ENCODE results near the gene BRI3.
"Not testable (repeated sequence)": the region's sequence is repeated elsewhere in the genome, so short reads cannot be mapped to it uniquely, and the experiment has no call there.

BRI3 gene

DNA sequence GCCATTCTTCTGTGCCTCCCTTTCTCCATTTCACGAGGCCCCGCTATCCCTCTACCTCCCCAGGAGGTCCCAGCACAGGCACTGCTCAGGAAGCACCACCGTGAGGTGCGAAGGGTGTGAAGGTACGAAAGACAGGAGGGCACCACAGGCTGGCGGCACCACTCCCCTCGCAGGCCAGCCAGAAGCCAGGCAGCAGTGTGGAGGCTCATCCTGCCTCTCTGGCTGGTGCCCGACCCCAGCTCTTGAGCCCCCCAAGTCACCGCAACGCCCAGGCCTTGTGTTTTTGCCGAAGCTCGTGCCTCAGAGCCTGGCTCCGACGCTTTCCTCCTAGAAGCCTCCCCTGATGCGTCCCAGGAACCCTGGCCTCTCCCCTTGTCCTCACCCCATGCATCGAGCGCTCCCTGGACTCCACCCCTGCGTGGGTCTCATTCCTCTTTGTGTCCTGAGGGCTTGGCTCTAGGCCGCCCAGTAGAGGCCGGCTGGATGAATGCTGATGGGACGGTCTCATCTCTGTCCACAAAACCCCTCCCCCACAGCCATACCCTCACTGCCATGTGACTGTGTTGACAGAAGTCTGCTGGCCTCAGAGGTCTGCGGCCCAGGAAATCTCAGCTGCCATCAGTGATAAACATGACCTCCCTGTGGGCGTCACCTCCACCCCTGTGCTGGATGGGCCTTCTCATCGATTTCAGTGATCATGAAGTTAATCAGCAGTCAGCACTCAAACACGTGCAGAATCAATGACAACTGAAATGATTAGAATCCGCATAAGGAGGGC lies 19.3 kb downstream of the BRI3 start:
- FAIRE-seq: no peak
- DNase-seq (ENCODE audit: insufficient read length): no peak
- no peak for TF ChIP-seq TAF1 (IDR thresholded peaks at IDR 0.05; ENCODE audit: borderline replicate concordance, low read depth, low read length)
- no peak; the same call in 1 of the 2 replicates for TF ChIP-seq POLR2A (IDR thresholded peaks at IDR 0.05; ENCODE audit: low read depth, low read length)
- no peak for TF ChIP-seq POLR2AphosphoS5 (IDR thresholded peaks at IDR 0.05; ENCODE audit: low read depth, low read length)

DNA sequence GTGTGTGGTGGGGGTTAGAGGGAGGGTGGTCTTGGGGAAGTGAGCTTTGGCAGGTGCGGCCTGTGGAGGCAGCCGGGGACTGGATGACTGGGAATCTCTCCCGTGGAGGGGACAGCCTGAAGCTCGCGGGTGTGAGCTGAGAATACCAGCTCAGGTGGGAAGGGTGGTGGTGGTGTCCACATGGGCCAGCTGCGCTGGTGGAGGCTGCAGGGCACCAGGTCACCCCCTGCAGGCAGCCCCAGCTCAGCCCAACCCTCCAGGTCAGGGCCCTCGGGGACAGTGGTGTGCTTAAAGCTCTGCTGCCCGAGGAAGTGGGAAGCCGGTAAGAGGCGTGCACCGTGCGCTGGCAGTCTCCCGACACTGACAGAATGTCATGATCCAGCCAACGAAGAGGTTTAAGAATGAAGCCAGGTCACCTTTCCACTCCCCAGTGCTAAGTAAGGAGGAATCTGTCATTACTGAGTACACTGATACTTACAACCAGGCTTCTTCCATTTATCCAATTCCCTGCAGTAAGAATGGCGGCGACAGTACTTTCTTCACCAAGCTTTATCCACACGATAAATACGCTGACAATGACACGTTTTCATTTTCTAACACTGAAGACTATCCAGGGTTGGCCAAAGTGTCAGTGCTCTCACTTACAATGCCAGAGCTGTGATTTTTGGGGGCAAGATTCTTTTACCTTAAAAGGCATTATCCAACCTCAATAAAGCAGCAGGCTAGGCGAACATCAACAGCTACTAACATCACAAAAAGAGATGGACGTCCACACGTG lies 20.4 kb downstream of the BRI3 start:
- no peak for DNase-seq (ENCODE audit: insufficient read length)
- no peak for TF ChIP-seq POLR2A (IDR thresholded peaks at IDR 0.05; ENCODE audit: low read depth, low read length)
- no peak for TF ChIP-seq POLR2AphosphoS5 (IDR thresholded peaks at IDR 0.05; ENCODE audit: low read depth, low read length)
- no peak for TF ChIP-seq TAF1 (IDR thresholded peaks at IDR 0.05; ENCODE audit: borderline replicate concordance, low read depth, low read length)
- no peak for FAIRE-seq

- TF ChIP-seq POLR2AphosphoS5 (IDR thresholded peaks at IDR 0.05; ENCODE audit: low read depth, low read length) (no peak), TAF1 (IDR thresholded peaks at IDR 0.05; ENCODE audit: borderline replicate concordance, low read depth, low read length) (no peak)
- FAIRE-seq: no peak
- DNase-seq (ENCODE audit: insufficient read length): no peak
Measured at GRCh38 chr7:98303176-98303865, 21.8 kb downstream of the BRI3 start.

DNA sequence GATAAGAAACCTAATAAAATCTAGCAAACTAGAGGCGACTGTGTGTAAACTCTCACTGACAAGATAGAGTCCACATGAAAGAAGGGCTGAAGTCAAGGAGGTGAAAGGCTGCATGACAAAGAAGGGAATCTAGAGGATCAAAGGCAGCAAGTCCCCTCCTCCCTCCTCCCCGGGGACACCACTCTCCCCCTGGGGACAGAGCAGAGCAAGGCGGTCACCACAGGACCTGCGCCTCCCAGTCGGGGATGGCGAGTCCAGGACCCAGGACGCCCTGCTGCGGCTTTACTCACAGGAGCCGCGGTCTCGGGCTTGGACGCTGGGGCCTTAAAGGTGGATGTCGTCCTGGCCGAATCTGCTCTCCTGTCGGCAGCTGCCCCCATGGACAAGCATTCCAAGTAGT lies 22.4 kb downstream of the BRI3 start:
- no peak for FAIRE-seq
- no peak for DNase-seq (ENCODE audit: insufficient read length)
- TF ChIP-seq TAF1 (IDR thresholded peaks at IDR 0.05; ENCODE audit: borderline replicate concordance, low read depth, low read length): no peak
- no peak for TF ChIP-seq POLR2A (IDR thresholded peaks at IDR 0.05; ENCODE audit: low read depth, low read length)
- no peak for TF ChIP-seq POLR2AphosphoS5 (IDR thresholded peaks at IDR 0.05; ENCODE audit: low read depth, low read length)

GRCh38 chr7:98305951-98306535 lies 24.6 kb downstream of the BRI3 start:
- TF ChIP-seq POLR2A (IDR thresholded peaks at IDR 0.05; ENCODE audit: low read depth, low read length) (no peak), POLR2AphosphoS5 (IDR thresholded peaks at IDR 0.05; ENCODE audit: low read depth, low read length) (no peak), TAF1 (IDR thresholded peaks at IDR 0.05; ENCODE audit: borderline replicate concordance, low read depth, low read length) (no peak)
- no peak for DNase-seq (ENCODE audit: insufficient read length)
- no peak for FAIRE-seq

DNA sequence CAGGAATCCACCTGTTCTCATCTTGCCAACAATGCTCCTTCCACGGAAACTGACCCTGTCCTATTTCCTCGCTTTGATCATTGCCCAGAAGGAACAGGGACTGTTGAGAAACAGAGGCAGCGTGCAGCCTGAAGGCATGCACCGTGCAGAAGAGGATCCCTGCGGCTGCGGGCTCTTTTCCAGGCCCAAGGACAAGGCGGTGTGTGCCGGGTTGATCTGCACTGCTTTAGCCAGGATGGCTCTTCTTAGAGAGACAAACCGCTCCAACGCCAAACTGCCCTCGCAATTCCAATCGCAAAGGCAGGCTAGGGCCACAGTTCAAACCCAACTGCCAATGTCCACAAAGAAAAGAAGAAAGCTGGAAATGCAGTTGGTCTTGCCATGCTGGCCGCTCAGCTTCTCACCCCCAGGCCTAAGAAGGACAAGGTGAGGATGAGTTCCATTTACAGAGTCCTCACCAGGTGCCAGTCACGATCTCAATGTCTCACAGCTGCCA lies 26.5 kb downstream of the BRI3 start:
- DNase-seq (ENCODE audit: insufficient read length) (no peak), FAIRE-seq (no peak)
- TF ChIP-seq TAF1 (IDR thresholded peaks at IDR 0.05; ENCODE audit: borderline replicate concordance, low read depth, low read length) (no peak), POLR2A (IDR thresholded peaks at IDR 0.05; ENCODE audit: low read depth, low read length) (no peak), POLR2AphosphoS5 (IDR thresholded peaks at IDR 0.05; ENCODE audit: low read depth, low read length) (no peak)

- TF ChIP-seq POLR2AphosphoS5 (IDR thresholded peaks at IDR 0.05; ENCODE audit: low read depth, low read length): no peak
- no peak for TF ChIP-seq POLR2A (IDR thresholded peaks at IDR 0.05; ENCODE audit: low read depth, low read length)
- no peak for TF ChIP-seq TAF1 (IDR thresholded peaks at IDR 0.05; ENCODE audit: borderline replicate concordance, low read depth, low read length)
- FAIRE-seq (no peak), DNase-seq (ENCODE audit: insufficient read length) (no peak)
Measured at GRCh38 chr7:98309566-98309965, 28.1 kb downstream of the BRI3 start.

DNA sequence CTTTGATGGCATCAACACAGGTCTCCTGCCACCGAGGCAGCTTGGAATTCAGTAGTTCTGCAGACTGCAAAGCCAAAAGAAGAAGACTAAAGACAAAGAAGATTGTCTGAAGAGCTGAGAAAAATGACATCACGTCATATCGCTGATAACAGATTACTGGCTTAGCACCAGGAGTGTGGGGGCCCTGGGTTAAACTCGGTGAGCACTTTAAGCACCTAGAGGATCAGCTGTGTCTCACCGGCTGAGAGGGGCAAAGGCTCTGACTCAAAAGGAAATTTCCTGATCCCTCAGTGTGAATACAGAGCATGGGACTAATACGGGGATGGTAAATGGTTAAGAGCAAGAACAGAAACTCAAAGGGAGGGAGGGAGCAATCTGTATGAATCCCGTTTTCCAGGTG lies 30.7 kb downstream of the BRI3 start:
- DNase-seq (ENCODE audit: insufficient read length) (no peak), FAIRE-seq (no peak)
- no peak for TF ChIP-seq TAF1 (IDR thresholded peaks at IDR 0.05; ENCODE audit: borderline replicate concordance, low read depth, low read length)
- TF ChIP-seq POLR2AphosphoS5 (IDR thresholded peaks at IDR 0.05; ENCODE audit: low read depth, low read length): no peak
- TF ChIP-seq POLR2A (IDR thresholded peaks at IDR 0.05; ENCODE audit: low read depth, low read length): no peak

DNA sequence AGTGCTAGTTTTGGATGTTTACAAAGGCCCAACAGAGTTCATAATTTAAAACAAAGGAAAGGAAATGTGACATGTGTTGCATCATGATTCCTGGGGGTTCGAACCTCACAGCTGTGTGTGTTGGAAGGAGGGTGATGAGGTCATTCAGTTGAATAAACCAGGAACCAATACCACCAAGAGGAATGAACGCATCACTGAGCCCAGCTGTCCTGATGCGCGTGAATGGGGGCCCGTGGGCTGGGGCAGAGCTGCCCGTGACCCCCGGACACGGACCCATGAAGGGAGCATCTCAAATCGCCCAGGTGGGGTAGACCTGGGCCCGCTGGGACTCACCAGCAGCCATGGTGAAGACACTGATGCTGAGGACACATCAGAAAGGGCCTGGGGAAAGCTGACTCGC lies 33.0 kb downstream of the BRI3 start:
- FAIRE-seq: peak; percentile 73
- DNase-seq (ENCODE audit: insufficient read length): no peak

GRCh38 chr7:98315318-98315993 lies 34.0 kb downstream of the BRI3 start:
- no peak for FAIRE-seq

More for the DNA sequence above, 33.0 kb downstream of the BRI3 start:
- TF ChIP-seq TAF1 (IDR thresholded peaks at IDR 0.05; ENCODE audit: borderline replicate concordance, low read depth, low read length) (no peak), POLR2A (IDR thresholded peaks at IDR 0.05; ENCODE audit: low read depth, low read length) (no peak), POLR2AphosphoS5 (IDR thresholded peaks at IDR 0.05; ENCODE audit: low read depth, low read length) (no peak)

DNA sequence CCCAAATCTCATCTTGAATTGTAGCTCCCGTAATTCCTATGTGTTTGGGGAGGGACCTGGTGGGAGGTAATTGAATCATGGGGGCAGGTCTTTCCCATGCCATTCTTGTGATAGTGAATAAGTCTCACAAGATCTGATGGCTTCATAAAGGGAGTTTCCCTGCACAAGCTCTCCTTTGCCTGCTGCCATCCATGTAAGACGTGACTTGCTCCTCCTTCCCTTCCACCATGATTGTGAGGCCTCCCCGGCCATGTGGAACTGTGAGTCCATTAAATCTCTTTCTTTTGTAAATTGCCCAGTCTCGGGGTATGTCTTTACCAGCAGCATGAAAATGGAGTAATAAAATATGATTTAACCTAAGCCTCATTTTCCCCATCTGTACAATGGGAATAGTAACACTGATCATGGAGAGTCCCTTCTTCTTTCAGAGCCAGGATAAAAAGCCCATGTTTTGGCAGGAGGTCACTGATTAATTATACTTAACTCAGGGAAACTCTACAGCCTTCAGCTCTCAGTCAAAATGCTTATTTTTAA lies 34.6 kb downstream of the BRI3 start:
- DNase-seq (ENCODE audit: insufficient read length); FAIRE-seq: not testable (repeated sequence)

More at GRCh38 chr7:98315318-98315993, 34.0 kb downstream of the BRI3 start:
- TF ChIP-seq POLR2AphosphoS5 (IDR thresholded peaks at IDR 0.05; ENCODE audit: low read depth, low read length) (no peak), POLR2A (IDR thresholded peaks at IDR 0.05; ENCODE audit: low read depth, low read length) (no peak), TAF1 (IDR thresholded peaks at IDR 0.05; ENCODE audit: borderline replicate concordance, low read depth, low read length) (no peak)
- DNase-seq (ENCODE audit: insufficient read length): no peak

Data from GM12892 (cell line).